ENCODE results near the gene CHN2. TPM values are rescaled to one million over a fixed set of nuclear protein-coding genes. Genes with fewer than 3 reads are reported as not detected.

CHN2 gene
- polyA plus RNA-seq, 1 donor from 2014 or later: 136 TPM

- Histone ChIP-seq H3K4me3 (ENCODE audit: low read length) (no peak overlapping the region), H2AFZ (ENCODE audit: low read depth, low read length) (no peak overlapping the region), H3K27ac (ENCODE audit: low read length) (no peak overlapping the region), H3F3A (ENCODE audit: insufficient read depth, low read length, poor library complexity, severe bottlenecking) (no peaks in the 10 kb centered on the region), H4K20me1 (ENCODE audit: insufficient read depth) (peaks cover 9% of the 10 kb centered on the region), H3K9ac (ENCODE audit: low read length) (no peak overlapping the region), H3K27me3 (ENCODE audit: insufficient read depth, low read depth, low read length) (no peaks in the 10 kb centered on the region), H3K9me3 (ENCODE audit: low read length) (no peaks in the 10 kb centered on the region), H3K4me2 (ENCODE audit: low read length) (no peak overlapping the region), H3K9me2 (ENCODE audit: insufficient read depth, low read length) (no peaks in the 10 kb centered on the region), H3K79me2 (replicated peaks; ENCODE audit: insufficient read depth, low read length) (peaks cover 37% of the 10 kb centered on the region), H3K36me3 (ENCODE audit: insufficient read depth, low read length) (no peaks in the 10 kb centered on the region)
- TF ChIP-seq RAD21 (conservative IDR thresholded peaks at IDR 0.05) (no peak), TAF1 (IDR thresholded peaks at IDR 0.05; ENCODE audit: low read depth) (no peak), REST (IDR thresholded peaks at IDR 0.05; ENCODE audit: borderline replicate concordance) (no peak)
Observed at GRCh38 chr7:29275018-29275318, 80.4 kb downstream of the CHN2 start.

DNA sequence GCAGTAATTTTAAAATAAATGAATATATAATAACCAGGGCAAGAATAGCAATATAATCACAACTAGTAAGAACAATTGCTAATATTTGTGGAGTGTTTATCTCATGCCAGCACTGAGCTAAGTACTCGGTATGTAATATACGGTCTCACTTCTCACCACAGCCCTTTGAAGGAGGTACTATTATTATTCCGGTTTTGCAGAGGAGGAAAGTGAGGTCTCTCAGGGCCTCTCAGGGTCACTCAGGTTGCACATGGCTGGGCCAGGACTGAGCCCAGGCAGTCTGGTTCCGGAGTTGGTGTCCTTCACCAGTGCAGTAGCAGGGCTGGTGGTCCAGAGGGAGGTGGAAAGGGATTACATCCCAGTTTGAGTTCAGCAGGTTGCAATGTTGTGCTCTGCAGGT lies 80.9 kb downstream of the CHN2 start:
- Histone ChIP-seq H3K36me3 (ENCODE audit: insufficient read depth, low read length) (no peaks in the 10 kb centered on the region), H3K79me2 (replicated peaks; ENCODE audit: insufficient read depth, low read length) (peaks cover 37% of the 10 kb centered on the region), H2AFZ (ENCODE audit: low read depth, low read length) (no peak overlapping the region), H3K27ac (ENCODE audit: low read length) (no peak overlapping the region), H4K20me1 (ENCODE audit: insufficient read depth) (peaks cover 9% of the 10 kb centered on the region), H3K9me2 (ENCODE audit: insufficient read depth, low read length) (no peaks in the 10 kb centered on the region), H3K9ac (ENCODE audit: low read length) (no peak overlapping the region), H3K4me2 (ENCODE audit: low read length) (no peak overlapping the region), H3K9me3 (ENCODE audit: low read length) (no peaks in the 10 kb centered on the region), H3K27me3 (ENCODE audit: insufficient read depth, low read depth, low read length) (no peaks in the 10 kb centered on the region), H3F3A (ENCODE audit: insufficient read depth, low read length, poor library complexity, severe bottlenecking) (no peaks in the 10 kb centered on the region), H3K4me3 (ENCODE audit: low read length) (no peak overlapping the region)
- no peak for TF ChIP-seq EZH2 (IDR thresholded peaks at IDR 0.05; ENCODE audit: borderline replicate concordance, insufficient read depth, low read length, poor library complexity, severe bottlenecking)
- TF ChIP-seq CTCF (IDR thresholded peaks at IDR 0.05; ENCODE audit: poor library complexity, severe bottlenecking): no peak
- no peak for TF ChIP-seq MXI1 (conservative IDR thresholded peaks at IDR 0.05; ENCODE audit: poor library complexity, severe bottlenecking)
- no peak for TF ChIP-seq TAF1 (IDR thresholded peaks at IDR 0.05; ENCODE audit: low read depth)
- no peak for TF ChIP-seq REST (IDR thresholded peaks at IDR 0.05; ENCODE audit: borderline replicate concordance)
- TF ChIP-seq SMC3 (conservative IDR thresholded peaks at IDR 0.05; ENCODE audit: poor library complexity): no peak
- TF ChIP-seq RAD21 (conservative IDR thresholded peaks at IDR 0.05): no peak
- TF ChIP-seq EP300 (conservative IDR thresholded peaks at IDR 0.05; ENCODE audit: poor library complexity, severe bottlenecking): no peak
- no peak for TF ChIP-seq POLR2AphosphoS5 (IDR thresholded peaks at IDR 0.05)
